ENCODE results near the gene TMEM151A. TPM values are rescaled to one million over a fixed set of nuclear protein-coding genes. Genes with fewer than 3 reads are reported as not detected.
"Not testable (repeated sequence)": the region's sequence is repeated elsewhere in the genome, so short reads cannot be mapped to it uniquely, and the experiment has no call there.

The TMEM151A gene
- total RNA-seq, 1 donor = 0.36 TPM

DNA sequence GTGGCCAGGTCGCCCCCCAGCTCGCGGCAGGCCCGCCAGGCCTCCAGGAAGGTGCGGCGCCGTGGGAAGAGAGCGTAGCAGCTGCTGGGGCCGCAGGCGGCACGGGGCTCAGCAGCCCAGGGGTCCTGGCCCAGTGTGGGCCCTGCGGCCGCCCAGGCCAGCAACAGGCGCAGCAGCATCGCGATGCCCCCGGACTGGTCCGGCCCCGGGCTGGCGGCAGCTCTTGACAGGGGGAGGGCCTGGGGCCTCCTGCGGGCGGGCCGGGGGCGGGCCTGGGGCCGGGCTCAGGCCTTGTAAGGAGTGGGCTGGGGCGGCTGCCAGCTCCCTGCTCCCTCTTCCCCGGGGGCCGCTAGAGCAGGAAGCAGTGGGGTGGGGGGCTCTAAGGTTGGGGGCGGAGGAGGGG, 25.2 kb downstream of the TMEM151A start, which contains the start of gene CD248:
TSS of gene CD248 (minus strand) at position 196 of the 403 bp plus-strand sequence. CDS start at position 179, 17 bp downstream.
- Histone ChIP-seq H3K9me3 (ENCODE audit: low read depth, low read length) (no peaks in the 10 kb centered on the region), H3K36me3 (ENCODE audit: insufficient read depth, low read length) (no peaks in the 10 kb centered on the region), H3K79me2 (ENCODE audit: insufficient read depth, low read length) (peaks cover 33% of the 10 kb centered on the region), H4K20me1 (ENCODE audit: insufficient read depth, low read length) (peaks cover 25% of the 10 kb centered on the region), H3K27ac (ENCODE audit: low read depth, low read length) (peak within 1 kb of the TSS; percentile 97), H3K27me3 (ENCODE audit: insufficient read depth, low read length) (no peaks in the 10 kb centered on the region), H3K4me1 (ENCODE audit: insufficient read depth, low read length) (peaks cover 55% of the 10 kb centered on the region), H3K4me3 (ENCODE audit: insufficient read depth, low read length) (peak within 1 kb of the TSS; percentile 75), H2AFZ (ENCODE audit: low read length) (peak within 1 kb of the TSS; percentile 65), H3K4me2 (ENCODE audit: insufficient read depth, low read length) (peak within 1 kb of the TSS; percentile 96)
- no peak for TF ChIP-seq CTCF (IDR thresholded peaks at IDR 0.05; ENCODE audit: extremely low read depth, low read depth, low read length)
- DNase-seq (ENCODE audit: insufficient read length, low spot score, missing footprints) = peak; percentile 96

DNA sequence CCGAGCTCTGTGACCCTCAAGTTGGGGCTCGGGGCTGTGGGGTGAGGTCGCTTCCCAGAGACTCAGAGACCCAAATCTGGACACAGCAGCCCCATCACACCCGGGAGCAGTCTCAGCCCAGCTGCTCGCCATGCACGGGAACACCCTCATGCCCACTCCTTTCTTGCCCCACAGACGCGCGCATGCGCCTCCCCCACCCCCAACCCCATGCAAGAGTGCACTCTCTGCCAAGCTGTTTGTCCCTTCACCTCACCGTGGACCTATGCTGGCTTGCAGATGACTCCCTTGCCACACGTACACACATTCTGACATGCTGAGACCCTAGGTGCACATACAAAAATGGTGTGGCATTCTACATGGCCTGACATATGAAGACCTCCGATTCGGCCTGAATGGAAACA, 25.6 kb downstream of the TMEM151A start:
- Histone ChIP-seq H3K9me3 (ENCODE audit: low read depth, low read length) (no peaks in the 10 kb centered on the region), H3K27me3 (ENCODE audit: insufficient read depth, low read length) (no peaks in the 10 kb centered on the region), H3K27ac (ENCODE audit: low read depth, low read length) (peak overlapping the region; percentile 97), H3K36me3 (ENCODE audit: insufficient read depth, low read length) (no peaks in the 10 kb centered on the region), H4K20me1 (ENCODE audit: insufficient read depth, low read length) (peaks cover 25% of the 10 kb centered on the region), H3K4me3 (ENCODE audit: insufficient read depth, low read length) (peak overlapping the region; percentile 75), H3K79me2 (ENCODE audit: insufficient read depth, low read length) (peaks cover 33% of the 10 kb centered on the region), H3K4me2 (ENCODE audit: insufficient read depth, low read length) (peak overlapping the region; percentile 75), H3K4me1 (ENCODE audit: insufficient read depth, low read length) (peaks cover 55% of the 10 kb centered on the region), H2AFZ (ENCODE audit: low read length) (peak overlapping the region; percentile 65)
- TF ChIP-seq CTCF (IDR thresholded peaks at IDR 0.05; ENCODE audit: extremely low read depth, low read depth, low read length) = no peak
- DNase-seq (ENCODE audit: insufficient read length, low spot score, missing footprints) = peak; percentile 97

DNA sequence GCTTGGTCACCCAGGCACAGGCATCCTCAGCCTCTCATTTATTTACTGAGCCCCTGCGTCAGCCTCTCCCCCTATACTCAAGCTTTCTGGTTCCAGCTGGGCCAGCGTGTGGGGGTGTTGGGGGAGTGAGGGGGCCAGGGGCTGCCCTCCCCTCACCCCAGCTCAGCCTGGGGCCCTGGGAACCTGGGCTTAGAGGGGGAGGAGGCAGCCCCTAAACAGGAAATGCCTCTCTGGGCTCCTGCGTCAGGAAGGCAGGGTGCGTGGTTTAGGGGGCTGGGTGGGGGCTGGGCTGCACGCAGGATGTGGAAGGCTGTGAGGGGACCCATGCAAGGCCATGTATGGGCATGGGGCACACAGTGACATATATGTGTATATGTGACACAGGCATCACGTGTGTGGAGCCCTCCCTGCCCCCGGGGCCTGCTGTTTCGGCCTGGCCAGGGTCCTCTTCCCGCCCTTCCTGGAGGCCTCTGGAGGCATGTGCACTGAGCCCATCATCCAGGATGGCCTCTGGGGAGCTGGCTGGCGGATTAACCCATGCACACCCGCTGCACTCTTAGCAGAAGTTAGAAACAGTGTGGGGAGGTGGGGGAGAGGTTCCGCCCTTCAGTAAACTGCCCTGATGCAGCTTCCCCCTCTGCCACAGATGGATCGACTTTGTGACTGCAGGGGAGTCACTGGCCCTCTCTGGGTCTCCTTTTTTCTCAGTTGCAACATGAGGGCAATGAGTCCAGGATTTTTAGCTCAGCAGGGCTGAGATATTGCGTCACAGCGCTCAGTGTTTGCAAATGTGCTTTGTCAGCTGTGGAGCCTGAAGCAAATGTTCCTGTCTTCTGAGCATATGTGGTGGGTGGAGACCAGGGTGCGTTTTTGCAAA, 26.3 kb downstream of the TMEM151A start:
- Histone ChIP-seq H3K4me1 (ENCODE audit: insufficient read depth, low read length) (peaks cover 60% of the 10 kb centered on the region), H4K20me1 (ENCODE audit: insufficient read depth, low read length) (peaks cover 25% of the 10 kb centered on the region), H2AFZ (ENCODE audit: low read length) (peak overlapping the region; percentile 65), H3K4me2 (ENCODE audit: insufficient read depth, low read length) (peak overlapping the region; percentile 75), H3K36me3 (ENCODE audit: insufficient read depth, low read length) (no peaks in the 10 kb centered on the region), H3K79me2 (ENCODE audit: insufficient read depth, low read length) (peaks cover 33% of the 10 kb centered on the region), H3K9me3 (ENCODE audit: low read depth, low read length) (no peaks in the 10 kb centered on the region), H3K27ac (ENCODE audit: low read depth, low read length) (peak overlapping the region; percentile 97), H3K4me3 (ENCODE audit: insufficient read depth, low read length) (peak overlapping the region; percentile 75), H3K27me3 (ENCODE audit: insufficient read depth, low read length) (no peaks in the 10 kb centered on the region)
- TF ChIP-seq CTCF (IDR thresholded peaks at IDR 0.05; ENCODE audit: extremely low read depth, low read depth, low read length) = no peak
- peak; percentile 88 for DNase-seq (ENCODE audit: insufficient read length, low spot score, missing footprints)

DNA sequence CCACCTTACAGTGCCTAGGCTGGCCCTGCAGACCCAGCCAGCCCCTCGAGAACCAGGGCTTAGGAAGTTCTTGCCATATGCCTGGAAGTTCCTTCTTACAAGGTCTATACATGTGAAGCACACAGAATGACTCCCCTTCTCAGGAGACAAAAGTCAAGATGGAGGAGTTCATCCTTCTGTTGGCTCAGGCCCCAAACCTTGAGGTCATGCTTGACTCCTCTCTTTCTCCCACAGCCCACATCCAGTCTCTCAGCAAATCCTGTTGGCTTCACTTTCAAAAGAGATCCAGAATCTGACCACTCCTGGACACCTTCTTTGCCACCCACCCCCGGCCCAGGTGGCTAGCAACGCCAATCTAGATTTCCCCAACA, 26.9 kb downstream of the TMEM151A start:
- no peak for TF ChIP-seq CTCF (IDR thresholded peaks at IDR 0.05; ENCODE audit: extremely low read depth, low read depth, low read length)
- Histone ChIP-seq H3K36me3 (ENCODE audit: insufficient read depth, low read length) (no peaks in the 10 kb centered on the region), H3K4me1 (ENCODE audit: insufficient read depth, low read length) (peaks cover 62% of the 10 kb centered on the region), H3K4me3 (ENCODE audit: insufficient read depth, low read length) (no peak overlapping the region), H4K20me1 (ENCODE audit: insufficient read depth, low read length) (peaks cover 25% of the 10 kb centered on the region), H3K27ac (ENCODE audit: low read depth, low read length) (peak overlapping the region; percentile 97), H3K9me3 (ENCODE audit: low read depth, low read length) (no peaks in the 10 kb centered on the region), H3K4me2 (ENCODE audit: insufficient read depth, low read length) (peak overlapping the region; percentile 62), H2AFZ (ENCODE audit: low read length) (peak overlapping the region; percentile 11), H3K27me3 (ENCODE audit: insufficient read depth, low read length) (no peaks in the 10 kb centered on the region), H3K79me2 (ENCODE audit: insufficient read depth, low read length) (peaks cover 32% of the 10 kb centered on the region)
- peak; percentile 83 for DNase-seq (ENCODE audit: insufficient read length, low spot score, missing footprints)

DNA sequence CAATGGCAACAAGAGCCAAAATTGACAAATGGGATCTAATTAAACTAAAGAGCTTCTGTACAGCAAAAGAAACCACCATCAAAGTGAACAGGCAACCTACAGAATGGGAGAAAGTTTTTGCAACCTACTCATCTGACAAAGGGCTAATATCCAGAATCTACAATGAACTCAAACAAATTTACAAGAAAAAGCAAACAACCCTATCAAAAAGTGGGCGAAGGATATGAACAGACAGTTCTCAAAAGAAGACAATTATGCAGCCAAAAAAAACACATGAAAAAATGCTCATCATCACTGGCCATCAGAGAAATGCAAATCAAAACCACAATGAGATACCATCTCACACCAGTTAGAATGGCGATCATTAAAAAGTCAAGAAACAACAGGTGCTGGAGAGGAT, 28.6 kb downstream of the TMEM151A start:
- not testable (repeated sequence) for H3K36me3 ChIP-seq (ENCODE audit: insufficient read depth, low read length); H3K27ac ChIP-seq (ENCODE audit: low read depth, low read length); H3K4me2 ChIP-seq (ENCODE audit: insufficient read depth, low read length); H3K27me3 ChIP-seq (ENCODE audit: insufficient read depth, low read length); H3K4me3 ChIP-seq (ENCODE audit: insufficient read depth, low read length); DNase-seq (ENCODE audit: insufficient read length, low spot score, missing footprints); H3K9me3 ChIP-seq (ENCODE audit: low read depth, low read length); H2AFZ ChIP-seq (ENCODE audit: low read length)
- H3K4me1 ChIP-seq (ENCODE audit: insufficient read depth, low read length) = peaks cover 58% of the 10 kb centered on the region
- peaks cover 15% of the 10 kb centered on the region for H3K79me2 ChIP-seq (ENCODE audit: insufficient read depth, low read length)
- H4K20me1 ChIP-seq (ENCODE audit: insufficient read depth, low read length) = peaks cover 14% of the 10 kb centered on the region

- H3K4me2 ChIP-seq (ENCODE audit: insufficient read depth, low read length); H2AFZ ChIP-seq (ENCODE audit: low read length); H4K20me1 ChIP-seq (ENCODE audit: insufficient read depth, low read length); H3K36me3 ChIP-seq (ENCODE audit: insufficient read depth, low read length); H3K27me3 ChIP-seq (ENCODE audit: insufficient read depth, low read length); DNase-seq (ENCODE audit: insufficient read length, low spot score, missing footprints); H3K4me3 ChIP-seq (ENCODE audit: insufficient read depth, low read length); H3K9me3 ChIP-seq (ENCODE audit: low read depth, low read length); H3K27ac ChIP-seq (ENCODE audit: low read depth, low read length): not testable (repeated sequence)
- Histone ChIP-seq H3K79me2 (ENCODE audit: insufficient read depth, low read length) (peaks cover 10% of the 10 kb centered on the region), H3K4me1 (ENCODE audit: insufficient read depth, low read length) (peaks cover 58% of the 10 kb centered on the region)
Measured at GRCh38 chr11:66320748-66321147, 29.1 kb downstream of the TMEM151A start.
